Effector memory CD4-positive, alpha-beta T cell (primary cell): ENCODE data around the gene STAM2.
"Not testable (repeated sequence)": the region's sequence is repeated elsewhere in the genome, so short reads cannot be mapped to it uniquely, and the experiment has no call there.

Source experiments
- DNase-seq, 3 donors: peaks; one replicate each; pipeline ENCODE4 v3.0.0-alpha.2; 2020
- H3K27ac ChIP-seq: 2 replicates; pipeline ENCODE4 v1.7.0; 2013; ENCODE audit warnings: mild to moderate bottlenecking, low read length, moderate library complexity; ENCODE audit not compliant: insufficient read depth, poor library complexity, severe bottlenecking
- H3K27me3 ChIP-seq: replicated peaks from 2 replicates; pipeline ENCODE4 v1.7.0; 2013; ENCODE audit warnings: mild to moderate bottlenecking, low read length; ENCODE audit not compliant: insufficient read depth, control insufficient read depth, poor library complexity, severe bottlenecking
- H3K36me3 ChIP-seq: 2 replicates; pipeline ENCODE4 v1.7.0; 2013; ENCODE audit warnings: mild to moderate bottlenecking, low read length, moderate library complexity; ENCODE audit not compliant: control insufficient read depth, insufficient read depth
- H3K4me1 ChIP-seq: 2 replicates; pipeline ENCODE4 v1.7.0; 2013; ENCODE audit warnings: low read length, mild to moderate bottlenecking; ENCODE audit not compliant: control insufficient read depth, insufficient read depth, poor library complexity, severe bottlenecking
- H3K4me3 ChIP-seq: 2 replicates; pipeline ENCODE4 v1.7.0; 2013; ENCODE audit warnings: low read length, low read depth, mild to moderate bottlenecking; ENCODE audit not compliant: insufficient read depth, poor library complexity, severe bottlenecking
- H3K9me3 ChIP-seq: 2 replicates; pipeline ENCODE4 v1.7.0; 2013; ENCODE audit warnings: mild to moderate bottlenecking, low read length, moderate library complexity; ENCODE audit not compliant: control insufficient read depth

Gene STAM2

GRCh38 chr2:152120430-152120829 is 55.1 kb downstream of the STAM2 start:
- DNase-seq: no peak
- no peaks in the 10 kb centered on the region for H3K36me3 ChIP-seq

GRCh38 chr2:152115952-152116351 is 59.6 kb downstream of the STAM2 start:
- H3K27me3 ChIP-seq: no peaks in the 10 kb centered on the region
- DNase-seq: no peak
- no peaks in the 10 kb centered on the region for H3K9me3 ChIP-seq
- no peak overlapping the region for H3K27ac ChIP-seq
- no peaks in the 10 kb centered on the region for H3K36me3 ChIP-seq
- no peaks in the 10 kb centered on the region for H3K4me1 ChIP-seq
- no peak overlapping the region for H3K4me3 ChIP-seq

More at GRCh38 chr2:152120430-152120829, 55.1 kb downstream of the STAM2 start:
- H3K4me3 ChIP-seq: no peak overlapping the region
- H3K4me1 ChIP-seq: no peaks in the 10 kb centered on the region
- no peaks in the 10 kb centered on the region for H3K9me3 ChIP-seq
- no peak overlapping the region for H3K27ac ChIP-seq
- no peaks in the 10 kb centered on the region for H3K27me3 ChIP-seq

GRCh38 chr2:152114366-152114765 is 61.2 kb downstream of the STAM2 start:
- H3K27me3 ChIP-seq: no peaks in the 10 kb centered on the region
- H3K4me1 ChIP-seq: no peaks in the 10 kb centered on the region
- no peak overlapping the region for H3K4me3 ChIP-seq
- DNase-seq: no peak
- no peaks in the 10 kb centered on the region for H3K9me3 ChIP-seq
- H3K36me3 ChIP-seq: no peaks in the 10 kb centered on the region
- H3K27ac ChIP-seq: no peak overlapping the region

- H3K9me3 ChIP-seq, H3K27ac ChIP-seq, H3K4me3 ChIP-seq, DNase-seq, H3K36me3 ChIP-seq, H3K27me3 ChIP-seq, H3K4me1 ChIP-seq: not testable (repeated sequence)
These were observed 68.4 kb downstream of the STAM2 start for GRCh38 chr2:152107140-152107539.

GRCh38 chr2:152106464-152106863 is 69.1 kb downstream of the STAM2 start:
- no peak for DNase-seq
- Histone ChIP-seq H3K36me3 (no peaks in the 10 kb centered on the region), H3K27ac (no peak overlapping the region), H3K4me3 (no peak overlapping the region), H3K27me3 (peaks cover 3% of the 10 kb centered on the region), H3K4me1 (no peaks in the 10 kb centered on the region), H3K9me3 (no peaks in the 10 kb centered on the region)

GRCh38 chr2:152103271-152103670 is 72.3 kb downstream of the STAM2 start:
- DNase-seq: no peak
- no peaks in the 10 kb centered on the region for H3K9me3 ChIP-seq
- H3K27me3 ChIP-seq: peaks cover 17% of the 10 kb centered on the region

GRCh38 chr2:152100961-152101360 is 74.6 kb downstream of the STAM2 start:
- no peak overlapping the region for H3K4me3 ChIP-seq
- peaks cover 22% of the 10 kb centered on the region for H3K27me3 ChIP-seq
- DNase-seq: no peak
- no peak overlapping the region for H3K27ac ChIP-seq
- peaks cover 14% of the 10 kb centered on the region for H3K4me1 ChIP-seq
- H3K36me3 ChIP-seq: no peaks in the 10 kb centered on the region
- no peaks in the 10 kb centered on the region for H3K9me3 ChIP-seq

More at GRCh38 chr2:152103271-152103670, 72.3 kb downstream of the STAM2 start:
- Histone ChIP-seq H3K4me3 (no peak overlapping the region), H3K27ac (no peak overlapping the region), H3K4me1 (peaks cover 8% of the 10 kb centered on the region), H3K36me3 (no peaks in the 10 kb centered on the region)

- Histone ChIP-seq H3K4me1 (peaks cover 14% of the 10 kb centered on the region), H3K36me3 (no peaks in the 10 kb centered on the region), H3K27me3 (peaks cover 22% of the 10 kb centered on the region), H3K27ac (no peak overlapping the region), H3K9me3 (no peaks in the 10 kb centered on the region), H3K4me3 (peak overlapping the region; percentile 62)
- DNase-seq: no peak
These were observed 76.1 kb downstream of the STAM2 start for GRCh38 chr2:152099367-152100050.

- DNase-seq: no peak
- peak within 1 kb of the TSS; percentile 62 for H3K4me3 ChIP-seq
- no peak within 1 kb of the TSS for H3K27ac ChIP-seq
- no peaks in the 10 kb centered on the region for H3K9me3 ChIP-seq
- H3K27me3 ChIP-seq: peaks cover 22% of the 10 kb centered on the region
- no peaks in the 10 kb centered on the region for H3K36me3 ChIP-seq
- H3K4me1 ChIP-seq: peaks cover 14% of the 10 kb centered on the region
These were observed 76.8 kb downstream of the STAM2 start, which contains the start of gene CACNB4 for GRCh38 chr2:152098496-152099366. Gene CACNB4, minus strand, starts transcription at chr2:152099044.
